A549 (cell line): ENCODE results near the gene ABCF2.

Experiments used
- CBX8 ChIP-seq: fragments of 200-600 bp; sonication (generic); IDR thresholded peaks from 2 replicates; pipeline ENCODE4 v1.6.1; 2016
- JUN ChIP-seq, 2 experiments: fragments of >200 bp; sonication (Bioruptor Twin); formaldehyde crosslinking; IDR thresholded peaks; 2 replicates in 1 of 2; 3 replicates in 1 of 2; pipeline ENCODE4 v1.6.1; 2016 to 2017
- NR3C1 ChIP-seq: fragments of >200 bp; sonication (Bioruptor Twin); formaldehyde crosslinking; IDR thresholded peaks from 3 replicates; pipeline ENCODE4 v1.6.1; 2017
- POLR2A ChIP-seq: IDR thresholded peaks from 2 replicates; pipeline ENCODE4 v1.6.1; 2012; ENCODE audit warnings: mild to moderate bottlenecking, low read length
- RCOR1 ChIP-seq: fragments of 150-350 bp; IDR thresholded peaks from 2 replicates; pipeline ENCODE4 v1.6.1; 2014; ENCODE audit warnings: antibody characterized with exemption, low read length, low read depth
- RFX5 ChIP-seq: fragments of 450-650 bp; IDR thresholded peaks from 2 replicates; pipeline ENCODE4 v1.7.1; 2014; ENCODE audit warnings: antibody characterized with exemption, mild to moderate bottlenecking, moderate library complexity
- RNF2 ChIP-seq: fragments of 200-600 bp; sonication (generic); IDR thresholded peaks from 2 replicates; pipeline ENCODE4 v1.6.1; 2016; ENCODE audit warnings: low read depth, mild to moderate bottlenecking, antibody characterized with exemption, moderate library complexity, borderline replicate concordance
- TF ChIP-seq, protein P1 (sequence below): fragments of 200-600 bp; sonication (generic); IDR thresholded peaks from 2 replicates; pipeline ENCODE4 v1.6.1; 2016; ENCODE audit warnings: antibody characterized with exemption, mild to moderate bottlenecking, moderate library complexity
- TF ChIP-seq, protein P2 (sequence below): fragments of >200 bp; sonication (Bioruptor Twin); formaldehyde crosslinking; IDR thresholded peaks from 3 replicates; pipeline ENCODE4 v1.5.1; 2016
- TF ChIP-seq, protein P3 (sequence below): IDR thresholded peaks from 2 replicates; pipeline ENCODE4 v1.6.1; 2012

DNA sequence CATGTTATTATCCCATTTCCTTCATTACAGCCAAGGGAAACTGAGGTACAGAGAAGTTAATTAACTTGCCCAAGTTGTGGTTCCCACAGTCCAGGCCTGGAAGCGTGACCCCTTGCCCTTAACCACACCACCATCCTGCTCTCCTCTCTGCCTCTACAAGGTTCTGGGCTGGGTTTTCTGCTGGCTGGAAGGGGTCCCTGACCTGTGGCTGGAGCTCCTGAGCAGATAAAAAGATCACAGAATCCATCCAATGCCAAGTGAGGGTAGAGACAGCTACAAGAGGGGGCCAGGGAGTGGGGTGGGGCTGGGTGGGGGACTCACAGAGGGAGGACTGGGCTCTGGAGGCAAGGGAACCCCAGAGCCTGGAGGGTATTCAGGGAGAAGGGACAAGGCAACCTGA is 49.7 kb downstream of the ABCF2 start:
- TF ChIP-seq JUN (IDR thresholded peaks at IDR 0.05): no peak
- TF ChIP-seq, protein P1, sequence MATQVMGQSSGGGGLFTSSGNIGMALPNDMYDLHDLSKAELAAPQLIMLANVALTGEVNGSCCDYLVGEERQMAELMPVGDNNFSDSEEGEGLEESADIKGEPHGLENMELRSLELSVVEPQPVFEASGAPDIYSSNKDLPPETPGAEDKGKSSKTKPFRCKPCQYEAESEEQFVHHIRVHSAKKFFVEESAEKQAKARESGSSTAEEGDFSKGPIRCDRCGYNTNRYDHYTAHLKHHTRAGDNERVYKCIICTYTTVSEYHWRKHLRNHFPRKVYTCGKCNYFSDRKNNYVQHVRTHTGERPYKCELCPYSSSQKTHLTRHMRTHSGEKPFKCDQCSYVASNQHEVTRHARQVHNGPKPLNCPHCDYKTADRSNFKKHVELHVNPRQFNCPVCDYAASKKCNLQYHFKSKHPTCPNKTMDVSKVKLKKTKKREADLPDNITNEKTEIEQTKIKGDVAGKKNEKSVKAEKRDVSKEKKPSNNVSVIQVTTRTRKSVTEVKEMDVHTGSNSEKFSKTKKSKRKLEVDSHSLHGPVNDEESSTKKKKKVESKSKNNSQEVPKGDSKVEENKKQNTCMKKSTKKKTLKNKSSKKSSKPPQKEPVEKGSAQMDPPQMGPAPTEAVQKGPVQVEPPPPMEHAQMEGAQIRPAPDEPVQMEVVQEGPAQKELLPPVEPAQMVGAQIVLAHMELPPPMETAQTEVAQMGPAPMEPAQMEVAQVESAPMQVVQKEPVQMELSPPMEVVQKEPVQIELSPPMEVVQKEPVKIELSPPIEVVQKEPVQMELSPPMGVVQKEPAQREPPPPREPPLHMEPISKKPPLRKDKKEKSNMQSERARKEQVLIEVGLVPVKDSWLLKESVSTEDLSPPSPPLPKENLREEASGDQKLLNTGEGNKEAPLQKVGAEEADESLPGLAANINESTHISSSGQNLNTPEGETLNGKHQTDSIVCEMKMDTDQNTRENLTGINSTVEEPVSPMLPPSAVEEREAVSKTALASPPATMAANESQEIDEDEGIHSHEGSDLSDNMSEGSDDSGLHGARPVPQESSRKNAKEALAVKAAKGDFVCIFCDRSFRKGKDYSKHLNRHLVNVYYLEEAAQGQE: no peak
- TF ChIP-seq, protein P2, sequence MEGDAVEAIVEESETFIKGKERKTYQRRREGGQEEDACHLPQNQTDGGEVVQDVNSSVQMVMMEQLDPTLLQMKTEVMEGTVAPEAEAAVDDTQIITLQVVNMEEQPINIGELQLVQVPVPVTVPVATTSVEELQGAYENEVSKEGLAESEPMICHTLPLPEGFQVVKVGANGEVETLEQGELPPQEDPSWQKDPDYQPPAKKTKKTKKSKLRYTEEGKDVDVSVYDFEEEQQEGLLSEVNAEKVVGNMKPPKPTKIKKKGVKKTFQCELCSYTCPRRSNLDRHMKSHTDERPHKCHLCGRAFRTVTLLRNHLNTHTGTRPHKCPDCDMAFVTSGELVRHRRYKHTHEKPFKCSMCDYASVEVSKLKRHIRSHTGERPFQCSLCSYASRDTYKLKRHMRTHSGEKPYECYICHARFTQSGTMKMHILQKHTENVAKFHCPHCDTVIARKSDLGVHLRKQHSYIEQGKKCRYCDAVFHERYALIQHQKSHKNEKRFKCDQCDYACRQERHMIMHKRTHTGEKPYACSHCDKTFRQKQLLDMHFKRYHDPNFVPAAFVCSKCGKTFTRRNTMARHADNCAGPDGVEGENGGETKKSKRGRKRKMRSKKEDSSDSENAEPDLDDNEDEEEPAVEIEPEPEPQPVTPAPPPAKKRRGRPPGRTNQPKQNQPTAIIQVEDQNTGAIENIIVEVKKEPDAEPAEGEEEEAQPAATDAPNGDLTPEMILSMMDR: no peak
- no peak for TF ChIP-seq NR3C1
- no peak for TF ChIP-seq CBX8
- no peak for TF ChIP-seq RNF2
- no peak for TF ChIP-seq RFX5
- no peak for TF ChIP-seq POLR2A
- TF ChIP-seq RCOR1: no peak
- TF ChIP-seq, protein P3, sequence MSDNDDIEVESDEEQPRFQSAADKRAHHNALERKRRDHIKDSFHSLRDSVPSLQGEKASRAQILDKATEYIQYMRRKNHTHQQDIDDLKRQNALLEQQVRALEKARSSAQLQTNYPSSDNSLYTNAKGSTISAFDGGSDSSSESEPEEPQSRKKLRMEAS: no peak
